Gastroesophageal sphincter (tissue), 3 donors: ENCODE results near the gene CDH22.

Experiments
- CTCF ChIP-seq, 4 experiments: fragments of 200-600 bp in 2 of 4; fragments of 450-650 bp in 2 of 4; sonication (generic) in 1 of 4; IDR thresholded peaks; one replicate each; pipeline ENCODE4 v1.5.1; 2017 to 2019; ENCODE audit warnings: antibody characterized with exemption in 4 of 4, mild to moderate bottlenecking in 2 of 4, moderate library complexity in 2 of 4
- EP300 ChIP-seq: sonication (generic); formaldehyde crosslinking; IDR thresholded peaks from one replicate; pipeline ENCODE4 v1.6.1; 2017; ENCODE audit warnings: antibody characterized with exemption, mild to moderate bottlenecking
- POLR2A ChIP-seq, 2 donors: fragments of 450-650 bp; IDR thresholded peaks; one replicate each; pipeline ENCODE4 v1.6.1; 2017; ENCODE audit warnings: antibody characterized with exemption in 2 of 2, mild to moderate bottlenecking in 2 of 2, moderate library complexity in 1 of 2
- POLR2AphosphoS5 ChIP-seq: sonication (generic); formaldehyde crosslinking; IDR thresholded peaks from one replicate; pipeline ENCODE4 v1.6.1; 2017; ENCODE audit warnings: antibody characterized with exemption

GRCh38 chr20:46330072-46330763, 21.9 kb upstream of the CDH22 start:
- TF ChIP-seq CTCF (IDR thresholded peaks at IDR 0.05): no peak
- TF ChIP-seq POLR2A (IDR thresholded peaks at IDR 0.05): no peak
- TF ChIP-seq POLR2AphosphoS5: no peak
- no peak for TF ChIP-seq EP300
